ENCODE measurements around the gene DCANP1.

The DCANP1 gene

GRCh38 chr5:135480511-135480910 lies 33.4 kb upstream of the DCANP1 start:
- H3K36me3 ChIP-seq (ENCODE audit: control insufficient read depth in 2 of 2, insufficient read depth in 2 of 2, low read length in 2 of 2): no peaks in the 10 kb centered on the region
- H3K4me3 ChIP-seq (ENCODE audit: low read length in 2 of 2): no peak overlapping the region
- no peaks in the 10 kb centered on the region for H3K4me1 ChIP-seq (ENCODE audit: control insufficient read depth in 2 of 2, insufficient read depth in 2 of 2, low read length in 2 of 2)
- H3K27ac ChIP-seq (ENCODE audit: low read depth in 2 of 2, low read length in 2 of 2): no peak overlapping the region
- no peaks in the 10 kb centered on the region for H3K9me3 ChIP-seq (ENCODE audit: control insufficient read depth in 2 of 2, low read length in 2 of 2)
- H3K9ac ChIP-seq (ENCODE audit: low read depth in 1 of 2, low read length in 2 of 2): no peak overlapping the region
- H3K27me3 ChIP-seq (ENCODE audit: control insufficient read depth in 2 of 2, insufficient read depth in 2 of 2, low read length in 2 of 2): peaks cover 5 to 6% of the 10 kb centered on the region in 2 donors

- Histone ChIP-seq H3K36me3 (ENCODE audit: control insufficient read depth in 2 of 2, insufficient read depth in 2 of 2, low read length in 2 of 2) (no peaks in the 10 kb centered on the region), H3K9me3 (ENCODE audit: control insufficient read depth in 2 of 2, low read length in 2 of 2) (no peaks in the 10 kb centered on the region), H3K4me1 (ENCODE audit: control insufficient read depth in 2 of 2, insufficient read depth in 2 of 2, low read length in 2 of 2) (no peaks in the 10 kb centered on the region), H3K4me3 (ENCODE audit: low read length in 2 of 2) (no peak overlapping the region), H3K27me3 (ENCODE audit: control insufficient read depth in 2 of 2, insufficient read depth in 2 of 2, low read length in 2 of 2) (peaks cover 1 to 5% of the 10 kb centered on the region in 2 donors), H3K27ac (ENCODE audit: low read depth in 2 of 2, low read length in 2 of 2) (no peak overlapping the region), H3K9ac (ENCODE audit: low read depth in 1 of 2, low read length in 2 of 2) (no peak overlapping the region)
Measured at GRCh38 chr5:135478938-135479337, 31.8 kb upstream of the DCANP1 start.

DNA sequence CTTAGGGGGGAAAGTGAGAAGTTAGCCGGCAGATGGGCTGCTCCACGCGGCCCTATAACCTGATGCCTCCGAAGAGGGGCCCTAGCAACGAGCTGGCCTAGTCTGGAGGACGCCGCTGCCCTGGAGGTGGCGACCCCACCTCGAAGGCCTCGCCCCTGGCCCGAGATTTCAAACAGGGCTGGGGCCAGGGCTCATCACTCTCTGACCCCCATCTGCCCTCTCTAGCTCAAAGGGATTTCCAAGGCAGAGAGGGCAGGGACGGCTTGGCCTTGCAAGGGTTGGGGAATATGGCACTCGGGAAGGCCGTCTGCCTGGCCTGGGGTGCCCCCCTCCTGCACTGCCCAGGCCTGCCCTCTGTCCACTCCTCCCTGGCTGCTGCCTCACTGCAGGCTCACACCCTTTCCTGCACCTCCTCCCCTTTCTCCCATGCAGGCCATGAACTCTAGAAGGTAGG lies 30.5 kb upstream of the DCANP1 start:
- peaks cover 4 to 5% of the 10 kb centered on the region in 2 donors for H3K27me3 ChIP-seq (ENCODE audit: control insufficient read depth in 2 of 2, insufficient read depth in 2 of 2, low read length in 2 of 2)
- H3K4me1 ChIP-seq (ENCODE audit: control insufficient read depth in 2 of 2, insufficient read depth in 2 of 2, low read length in 2 of 2): no peaks in the 10 kb centered on the region
- no peak overlapping the region for H3K27ac ChIP-seq (ENCODE audit: low read depth in 2 of 2, low read length in 2 of 2)
- no peaks in the 10 kb centered on the region for H3K9me3 ChIP-seq (ENCODE audit: control insufficient read depth in 2 of 2, low read length in 2 of 2)
- no peak overlapping the region for H3K4me3 ChIP-seq (ENCODE audit: low read length in 2 of 2)
- no peak overlapping the region for H3K9ac ChIP-seq (ENCODE audit: low read depth in 1 of 2, low read length in 2 of 2)
- H3K36me3 ChIP-seq (ENCODE audit: control insufficient read depth in 2 of 2, insufficient read depth in 2 of 2, low read length in 2 of 2): no peaks in the 10 kb centered on the region

GRCh38 chr5:135476615-135477581 lies 29.8 kb upstream of the DCANP1 start:
- H3K27ac ChIP-seq (ENCODE audit: low read depth in 2 of 2, low read length in 2 of 2): no peak overlapping the region
- no peaks in the 10 kb centered on the region for H3K36me3 ChIP-seq (ENCODE audit: control insufficient read depth in 2 of 2, insufficient read depth in 2 of 2, low read length in 2 of 2)
- peaks cover 4 to 5% of the 10 kb centered on the region in 2 donors for H3K27me3 ChIP-seq (ENCODE audit: control insufficient read depth in 2 of 2, insufficient read depth in 2 of 2, low read length in 2 of 2)
- H3K4me3 ChIP-seq (ENCODE audit: low read length in 2 of 2): no peak overlapping the region
- no peaks in the 10 kb centered on the region for H3K9me3 ChIP-seq (ENCODE audit: control insufficient read depth in 2 of 2, low read length in 2 of 2)
- no peaks in the 10 kb centered on the region for H3K4me1 ChIP-seq (ENCODE audit: control insufficient read depth in 2 of 2, insufficient read depth in 2 of 2, low read length in 2 of 2)
- no peak overlapping the region for H3K9ac ChIP-seq (ENCODE audit: low read depth in 1 of 2, low read length in 2 of 2)

DNA sequence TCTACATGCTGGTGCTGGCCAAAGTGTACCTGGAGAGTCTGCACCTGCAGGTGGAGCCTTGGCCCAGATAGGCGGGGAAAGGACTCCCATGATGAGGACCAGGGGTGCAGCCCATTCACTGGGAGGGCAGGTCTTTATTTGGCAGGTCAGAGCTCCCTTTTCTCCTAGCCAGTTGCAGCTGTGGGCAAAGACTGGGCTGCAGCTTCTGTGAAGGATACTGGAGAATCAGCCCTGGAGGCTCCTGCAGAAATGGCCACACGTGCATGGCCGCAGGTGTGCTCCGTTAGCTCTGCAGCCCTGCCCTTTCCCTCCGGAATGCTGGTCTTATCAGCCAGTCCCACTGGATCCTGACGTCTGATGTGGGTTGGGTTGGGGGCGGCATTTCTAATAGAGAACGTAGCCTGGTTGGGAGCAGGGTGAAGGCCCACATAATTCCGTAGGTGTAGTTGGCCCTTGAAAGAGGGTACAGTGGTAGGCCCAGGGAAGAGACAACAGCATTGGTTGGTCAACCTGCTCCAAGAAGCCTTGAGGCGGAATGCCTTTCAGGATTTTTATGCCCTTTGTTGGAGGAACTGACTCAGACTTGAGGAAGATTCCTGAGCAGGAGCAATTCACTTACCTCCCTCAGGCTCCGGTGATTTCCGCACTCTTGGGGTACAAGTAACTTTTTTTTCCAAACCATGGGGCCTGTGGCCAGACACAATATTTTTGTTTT lies 27.0 kb upstream of the DCANP1 start:
- H3K27ac ChIP-seq (ENCODE audit: low read depth in 2 of 2, low read length in 2 of 2): no peak overlapping the region
- H3K27me3 ChIP-seq (ENCODE audit: control insufficient read depth in 2 of 2, insufficient read depth in 2 of 2, low read length in 2 of 2): peaks cover 5 to 7% of the 10 kb centered on the region in 2 donors
- no peak overlapping the region for H3K4me3 ChIP-seq (ENCODE audit: low read length in 2 of 2)
- no peaks in the 10 kb centered on the region for H3K4me1 ChIP-seq (ENCODE audit: control insufficient read depth in 2 of 2, insufficient read depth in 2 of 2, low read length in 2 of 2)
- H3K9ac ChIP-seq (ENCODE audit: low read depth in 1 of 2, low read length in 2 of 2): no peak overlapping the region
- no peaks in the 10 kb centered on the region for H3K9me3 ChIP-seq (ENCODE audit: control insufficient read depth in 2 of 2, low read length in 2 of 2)
- H3K36me3 ChIP-seq (ENCODE audit: control insufficient read depth in 2 of 2, insufficient read depth in 2 of 2, low read length in 2 of 2): no peaks in the 10 kb centered on the region

- Histone ChIP-seq H3K4me3 (ENCODE audit: low read length in 2 of 2) (no peak overlapping the region), H3K27me3 (ENCODE audit: control insufficient read depth in 2 of 2, insufficient read depth in 2 of 2, low read length in 2 of 2) (peaks cover 0 to 12% of the 10 kb centered on the region in 2 donors), H3K27ac (ENCODE audit: low read depth in 2 of 2, low read length in 2 of 2) (no peak overlapping the region), H3K36me3 (ENCODE audit: control insufficient read depth in 2 of 2, insufficient read depth in 2 of 2, low read length in 2 of 2) (no peaks in the 10 kb centered on the region), H3K4me1 (ENCODE audit: control insufficient read depth in 2 of 2, insufficient read depth in 2 of 2, low read length in 2 of 2) (no peaks in the 10 kb centered on the region), H3K9me3 (ENCODE audit: control insufficient read depth in 2 of 2, low read length in 2 of 2) (no peaks in the 10 kb centered on the region), H3K9ac (ENCODE audit: low read depth in 1 of 2, low read length in 2 of 2) (no peak overlapping the region)
Measured at GRCh38 chr5:135472141-135472540, 25.0 kb upstream of the DCANP1 start.

DNA sequence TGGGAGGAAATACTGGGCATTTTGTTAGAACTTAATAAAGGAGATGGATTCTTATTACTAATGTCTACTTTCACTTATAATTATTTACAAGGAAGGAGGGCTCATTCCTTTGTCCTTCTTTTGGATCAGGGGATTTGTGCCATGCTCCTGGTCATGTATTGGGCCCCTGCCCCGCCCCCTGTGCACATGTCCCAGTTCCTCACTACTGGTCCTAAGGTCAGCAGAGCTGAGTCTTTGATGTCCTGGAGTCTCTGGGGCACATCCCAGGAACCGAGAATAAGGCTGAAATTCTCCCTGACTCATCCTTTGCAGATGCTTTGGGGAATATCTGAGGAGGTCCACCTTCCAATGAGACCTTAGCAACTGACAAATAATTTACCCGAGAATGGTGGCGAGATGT lies 24.6 kb upstream of the DCANP1 start:
- no peak overlapping the region for H3K9ac ChIP-seq (ENCODE audit: low read depth in 1 of 2, low read length in 2 of 2)
- peaks cover 0 to 15% of the 10 kb centered on the region in 2 donors for H3K27me3 ChIP-seq (ENCODE audit: control insufficient read depth in 2 of 2, insufficient read depth in 2 of 2, low read length in 2 of 2)
- no peaks in the 10 kb centered on the region for H3K36me3 ChIP-seq (ENCODE audit: control insufficient read depth in 2 of 2, insufficient read depth in 2 of 2, low read length in 2 of 2)
- H3K4me1 ChIP-seq (ENCODE audit: control insufficient read depth in 2 of 2, insufficient read depth in 2 of 2, low read length in 2 of 2): no peaks in the 10 kb centered on the region
- H3K9me3 ChIP-seq (ENCODE audit: control insufficient read depth in 2 of 2, low read length in 2 of 2): no peaks in the 10 kb centered on the region
- no peak overlapping the region for H3K27ac ChIP-seq (ENCODE audit: low read depth in 2 of 2, low read length in 2 of 2)
- no peak overlapping the region for H3K4me3 ChIP-seq (ENCODE audit: low read length in 2 of 2)

- peaks cover 7 to 25% of the 10 kb centered on the region in 2 donors for H3K27me3 ChIP-seq (ENCODE audit: control insufficient read depth in 2 of 2, insufficient read depth in 2 of 2, low read length in 2 of 2)
- H3K9me3 ChIP-seq (ENCODE audit: control insufficient read depth in 2 of 2, low read length in 2 of 2): no peaks in the 10 kb centered on the region
- H3K36me3 ChIP-seq (ENCODE audit: control insufficient read depth in 2 of 2, insufficient read depth in 2 of 2, low read length in 2 of 2): no peaks in the 10 kb centered on the region
- H3K9ac ChIP-seq (ENCODE audit: low read depth in 1 of 2, low read length in 2 of 2): no peak overlapping the region
- no peak overlapping the region for H3K27ac ChIP-seq (ENCODE audit: low read depth in 2 of 2, low read length in 2 of 2)
- H3K4me3 ChIP-seq (ENCODE audit: low read length in 2 of 2): no peak overlapping the region
- H3K4me1 ChIP-seq (ENCODE audit: control insufficient read depth in 2 of 2, insufficient read depth in 2 of 2, low read length in 2 of 2): peaks cover 3 to 7% of the 10 kb centered on the region in 2 donors
Measured at GRCh38 chr5:135469911-135470310, 22.8 kb upstream of the DCANP1 start.

GRCh38 chr5:135468541-135468940 lies 21.4 kb upstream of the DCANP1 start:
- Histone ChIP-seq H3K9ac (ENCODE audit: low read depth in 1 of 2, low read length in 2 of 2) (no peak overlapping the region), H3K27ac (ENCODE audit: low read depth in 2 of 2, low read length in 2 of 2) (no peak overlapping the region), H3K4me1 (ENCODE audit: control insufficient read depth in 2 of 2, insufficient read depth in 2 of 2, low read length in 2 of 2) (peaks cover 3 to 7% of the 10 kb centered on the region in 2 donors), H3K36me3 (ENCODE audit: control insufficient read depth in 2 of 2, insufficient read depth in 2 of 2, low read length in 2 of 2) (no peaks in the 10 kb centered on the region), H3K9me3 (ENCODE audit: control insufficient read depth in 2 of 2, low read length in 2 of 2) (no peaks in the 10 kb centered on the region), H3K27me3 (ENCODE audit: control insufficient read depth in 2 of 2, insufficient read depth in 2 of 2, low read length in 2 of 2) (peaks cover 7 to 21% of the 10 kb centered on the region in 2 donors), H3K4me3 (ENCODE audit: low read length in 2 of 2) (no peak overlapping the region)

GRCh38 chr5:135467871-135468485 lies 20.8 kb upstream of the DCANP1 start:
- Histone ChIP-seq H3K4me3 (ENCODE audit: low read length in 2 of 2) (no peak overlapping the region), H3K27me3 (ENCODE audit: control insufficient read depth in 2 of 2, insufficient read depth in 2 of 2, low read length in 2 of 2) (peaks cover 7 to 21% of the 10 kb centered on the region in 2 donors), H3K9ac (ENCODE audit: low read depth in 1 of 2, low read length in 2 of 2) (no peak overlapping the region), H3K36me3 (ENCODE audit: control insufficient read depth in 2 of 2, insufficient read depth in 2 of 2, low read length in 2 of 2) (no peaks in the 10 kb centered on the region), H3K27ac (ENCODE audit: low read depth in 2 of 2, low read length in 2 of 2) (no peak overlapping the region), H3K9me3 (ENCODE audit: control insufficient read depth in 2 of 2, low read length in 2 of 2) (no peaks in the 10 kb centered on the region), H3K4me1 (ENCODE audit: control insufficient read depth in 2 of 2, insufficient read depth in 2 of 2, low read length in 2 of 2) (peaks cover 3 to 7% of the 10 kb centered on the region in 2 donors)

Measured in mucosa of rectum (tissue), 2 donors.